Keratinocyte (primary cell): ENCODE data around the gene RIF1.
"Not testable (repeated sequence)": the region's sequence is repeated elsewhere in the genome, so short reads cannot be mapped to it uniquely, and the experiment has no call there.

ENCODE experiments used
- EZH2 ChIP-seq: IDR thresholded peaks from one replicate; pipeline ENCODE4 v1.6.1; 2012; ENCODE audit warnings: inconsistent platforms, mild to moderate bottlenecking, low read length, moderate library complexity
- TF ChIP-seq, protein P1 (sequence below), 3 experiments: IDR thresholded peaks in 1 of 3; conservative IDR thresholded peaks in 1 of 3; optimal IDR thresholded peaks in 1 of 3; 2 replicates in 2 of 3; 3 replicates in 1 of 3; pipeline versions ENCODE3 to v1.5.1; 2011; ENCODE audit warnings: low read length in 3 of 3, mild to moderate bottlenecking in 3 of 3, moderate library complexity in 2 of 3, control low read depth in 1 of 3, inconsistent platforms in 1 of 3; ENCODE audit not compliant: insufficient read depth in 2 of 3; ENCODE audit errors: extremely low read depth in 1 of 3

DNA sequence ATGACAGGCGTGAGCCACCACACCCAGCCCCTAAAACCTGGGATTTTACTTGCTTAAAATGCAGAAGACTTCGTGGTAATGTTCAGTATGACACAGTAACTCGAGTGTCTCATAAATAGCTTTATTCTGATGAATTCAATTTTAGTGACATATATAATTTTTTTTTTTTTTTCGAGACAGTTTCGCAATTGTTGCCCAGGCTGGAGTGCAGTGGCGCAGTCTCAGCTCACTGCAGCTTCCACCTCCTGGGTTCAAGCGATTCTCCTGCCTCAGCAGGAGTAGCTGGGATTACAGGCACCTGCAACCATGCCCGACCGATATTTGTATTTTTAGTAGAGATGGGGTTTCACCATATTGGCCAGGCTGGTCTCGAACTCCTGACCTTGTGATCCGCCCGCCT lies 12.0 kb downstream of the RIF1 start:
- TF ChIP-seq, protein P1, sequence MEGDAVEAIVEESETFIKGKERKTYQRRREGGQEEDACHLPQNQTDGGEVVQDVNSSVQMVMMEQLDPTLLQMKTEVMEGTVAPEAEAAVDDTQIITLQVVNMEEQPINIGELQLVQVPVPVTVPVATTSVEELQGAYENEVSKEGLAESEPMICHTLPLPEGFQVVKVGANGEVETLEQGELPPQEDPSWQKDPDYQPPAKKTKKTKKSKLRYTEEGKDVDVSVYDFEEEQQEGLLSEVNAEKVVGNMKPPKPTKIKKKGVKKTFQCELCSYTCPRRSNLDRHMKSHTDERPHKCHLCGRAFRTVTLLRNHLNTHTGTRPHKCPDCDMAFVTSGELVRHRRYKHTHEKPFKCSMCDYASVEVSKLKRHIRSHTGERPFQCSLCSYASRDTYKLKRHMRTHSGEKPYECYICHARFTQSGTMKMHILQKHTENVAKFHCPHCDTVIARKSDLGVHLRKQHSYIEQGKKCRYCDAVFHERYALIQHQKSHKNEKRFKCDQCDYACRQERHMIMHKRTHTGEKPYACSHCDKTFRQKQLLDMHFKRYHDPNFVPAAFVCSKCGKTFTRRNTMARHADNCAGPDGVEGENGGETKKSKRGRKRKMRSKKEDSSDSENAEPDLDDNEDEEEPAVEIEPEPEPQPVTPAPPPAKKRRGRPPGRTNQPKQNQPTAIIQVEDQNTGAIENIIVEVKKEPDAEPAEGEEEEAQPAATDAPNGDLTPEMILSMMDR (optimal IDR thresholded peaks at IDR 0.05 in 1 of 3, IDR thresholded peaks at IDR 0.05 in 1 of 3, conservative IDR thresholded peaks at IDR 0.05 in 1 of 3; ENCODE audit: extremely low read depth in 1 of 3, insufficient read depth in 2 of 3, low read length in 3 of 3): not testable (repeated sequence)
- TF ChIP-seq EZH2: not testable (repeated sequence)
